ENCODE data around the gene WNT5A.

DNA sequence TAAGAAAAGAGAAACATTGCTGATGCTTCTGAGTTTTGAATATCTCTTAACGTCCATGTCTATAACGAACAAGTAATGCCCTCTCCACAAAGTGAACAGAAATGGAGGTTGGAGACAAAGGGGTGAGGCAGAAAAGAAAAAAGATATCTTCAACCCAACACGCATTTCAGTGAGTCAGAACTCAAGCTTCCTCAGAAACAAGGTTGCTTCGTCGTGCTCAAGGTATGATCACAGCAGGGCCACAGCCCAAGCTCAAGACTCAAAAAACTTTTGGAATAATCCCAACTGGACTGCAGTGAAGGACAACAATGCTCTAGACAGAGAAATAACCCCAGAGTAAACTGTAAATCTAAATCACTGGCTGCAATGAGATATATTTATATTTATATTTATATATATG, 18.9 kb downstream of the WNT5A start:
- no peak for TF ChIP-seq CTCF (IDR thresholded peaks at IDR 0.05; ENCODE audit: low read length)
- TF ChIP-seq EZH2 (IDR thresholded peaks at IDR 0.05; ENCODE audit: borderline replicate concordance, low read length) = no peak

Data from OCI-LY1 (cell line).